SU-DHL-6 (cell line): ENCODE results near the gene PCDHGC4.
A peak's percentile ranks its signal among the peaks of the same experiment; 100 is the strongest.

ENCODE experiments used
- H2AFZ ChIP-seq: fragments of 200-600 bp; sonication (generic); 2 replicates; pipeline ENCODE4 v1.6.1; 2014; ENCODE audit warnings: low read depth, mild to moderate bottlenecking, moderate library complexity, mixed read lengths, antibody characterized with exemption, low read length; ENCODE audit not compliant: severe bottlenecking
- H3F3A ChIP-seq: fragments of 200-600 bp; shearing (Covaris generic); 2 replicates; pipeline ENCODE4 v1.6.0; 2016; ENCODE audit warnings: antibody characterized with exemption, mild to moderate bottlenecking; ENCODE audit not compliant: insufficient read depth
- H3K27ac ChIP-seq: fragments of 200-600 bp; sonication (generic); 2 replicates; pipeline ENCODE4 v1.5.1; 2016; ENCODE audit warnings: low read depth, mild to moderate bottlenecking, low read length, moderate library complexity, mixed read lengths
- H3K27me3 ChIP-seq: fragments of 200-600 bp; sonication (generic), shearing (Covaris generic); 2 replicates; pipeline ENCODE4 v1.6.0; 2014; ENCODE audit warnings: mild to moderate bottlenecking, low read length
- H3K36me3 ChIP-seq: fragments of 200-600 bp; sonication (generic); 2 replicates; pipeline ENCODE4 v1.6.1; 2014; ENCODE audit warnings: mild to moderate bottlenecking, low read length, mixed read lengths
- H3K4me2 ChIP-seq: fragments of 300-600, 200-600 bp; shearing (Covaris generic), sonication (generic); 2 replicates; pipeline ENCODE4 v1.6.0; 2014; ENCODE audit warnings: low read length, low read depth, mild to moderate bottlenecking; ENCODE audit not compliant: poor library complexity, severe bottlenecking
- H3K4me3 ChIP-seq: fragments of 200-600 bp; sonication (generic); 2 replicates; pipeline ENCODE4 v1.5.1; 2014; ENCODE audit warnings: antibody characterized with exemption, low read length, mild to moderate bottlenecking, mixed read lengths; ENCODE audit not compliant: insufficient read depth, poor library complexity, severe bottlenecking
- H3K79me2 ChIP-seq: fragments of 200-600 bp; sonication (generic); 2 replicates; pipeline ENCODE4 v1.6.1; 2014; ENCODE audit warnings: mild to moderate bottlenecking, low read length, moderate library complexity; ENCODE audit not compliant: insufficient read depth
- H3K9ac ChIP-seq: fragments of 200-600 bp; sonication (generic); 2 replicates; pipeline ENCODE4 v1.7.0; 2014; ENCODE audit warnings: mild to moderate bottlenecking, low read length
- H3K9me2 ChIP-seq: fragments of 200-600 bp; sonication (generic); replicated peaks from 2 replicates; pipeline ENCODE4 v1.6.1; 2014; ENCODE audit warnings: low read length; ENCODE audit not compliant: insufficient read depth
- H3K9me3 ChIP-seq: fragments of 200-600 bp; sonication (generic); 2 replicates; pipeline ENCODE4 v1.6.1; 2014; ENCODE audit warnings: low read length, mixed read lengths; ENCODE audit not compliant: insufficient read depth
- H4K20me1 ChIP-seq: fragments of 200-600 bp; sonication (generic); 2 replicates; pipeline ENCODE4 v1.6.1; 2014; ENCODE audit warnings: low read depth, mild to moderate bottlenecking, antibody characterized with exemption, low read length, moderate library complexity, mixed read lengths
- CTCF ChIP-seq: fragments of 200-600 bp; sonication (generic); IDR thresholded peaks from one replicate; pipeline ENCODE4 v1.5.1; 2017; ENCODE audit warnings: antibody characterized with exemption, mild to moderate bottlenecking, low read length, moderate library complexity; ENCODE audit not compliant: insufficient read depth, poor library complexity, severe bottlenecking
- EZH2phosphoT487 ChIP-seq: fragments of 200-600 bp; sonication (generic), shearing (Covaris generic); conservative IDR thresholded peaks from 2 replicates; pipeline ENCODE4 v1.6.1; 2018; ENCODE audit warnings: mild to moderate bottlenecking, antibody characterized with exemption, low read length, moderate library complexity, mixed read lengths

Gene PCDHGC4

GRCh38 chr5:141486091-141486490 is 1.3 kb downstream of the PCDHGC4 start:
- H3K4me2 ChIP-seq, result no peak overlapping the region
- no peaks in the 10 kb centered on the region for H4K20me1 ChIP-seq
- TF ChIP-seq EZH2phosphoT487, result no peak
- no peak for TF ChIP-seq CTCF
- H3K27me3 ChIP-seq, result no peaks in the 10 kb centered on the region
- no peaks in the 10 kb centered on the region for H3K9me2 ChIP-seq
- H3K79me2 ChIP-seq, result peaks cover 60% of the 10 kb centered on the region
- no peaks in the 10 kb centered on the region; the same call in 1 of the 2 replicates for H3F3A ChIP-seq
- no peak overlapping the region for H3K9ac ChIP-seq
- H3K4me3 ChIP-seq, result no peak overlapping the region
- H3K36me3 ChIP-seq, result no peaks in the 10 kb centered on the region
- H3K9me3 ChIP-seq, result no peaks in the 10 kb centered on the region
- no peak overlapping the region for H3K27ac ChIP-seq
- H2AFZ ChIP-seq, result no peak overlapping the region

GRCh38 chr5:141487131-141487530 is 2.3 kb downstream of the PCDHGC4 start:
- no peaks in the 10 kb centered on the region for H4K20me1 ChIP-seq

GRCh38 chr5:141488591-141489561 is 4.0 kb downstream of the PCDHGC4 start, which contains the start of gene PCDHGC5:
Gene PCDHGC5, plus strand, starts transcription at chr5:141489081. Its CDS starts 160 bp downstream, at chr5:141489241.
- Histone ChIP-seq H3F3A (peaks cover 6% of the 10 kb centered on the region; the same call in 1 of the 2 replicates), H3K4me2 (peak within 1 kb of the TSS; percentile 5), H3K9ac (no peak within 1 kb of the TSS), H3K27me3 (no peaks in the 10 kb centered on the region), H3K9me3 (no peaks in the 10 kb centered on the region), H3K36me3 (no peaks in the 10 kb centered on the region), H3K9me2 (no peaks in the 10 kb centered on the region), H3K27ac (no peak within 1 kb of the TSS), H2AFZ (no peak within 1 kb of the TSS), H3K4me3 (no peak within 1 kb of the TSS), H3K79me2 (peaks cover 44% of the 10 kb centered on the region), H4K20me1 (no peaks in the 10 kb centered on the region)
- no peak for TF ChIP-seq EZH2phosphoT487
- no peak for TF ChIP-seq CTCF

More at GRCh38 chr5:141487131-141487530, 2.3 kb downstream of the PCDHGC4 start:
- Histone ChIP-seq H3K36me3 (no peaks in the 10 kb centered on the region), H3K27ac (no peak overlapping the region), H3K9me2 (no peaks in the 10 kb centered on the region), H3K4me2 (no peak overlapping the region), H3K4me3 (no peak overlapping the region), H3K9ac (no peak overlapping the region), H3K79me2 (peaks cover 58% of the 10 kb centered on the region), H3K27me3 (no peaks in the 10 kb centered on the region), H3K9me3 (no peaks in the 10 kb centered on the region), H2AFZ (no peak overlapping the region), H3F3A (no peaks in the 10 kb centered on the region; the same call in 1 of the 2 replicates)
- TF ChIP-seq CTCF (no peak), EZH2phosphoT487 (no peak)
